HAP-1 (cell line): ENCODE results near the gene CEP295NL.
A peak's percentile ranks its signal among the peaks of the same experiment; 100 is the strongest.

Experiments used
- DNase-seq, 2 experiments: peaks; one replicate each; pipeline ENCODE4 v3.0.0-alpha.2; 2016 to 2020; ENCODE audit warnings: low spot score in 2 of 2
- H3K27me3 ChIP-seq: fragments of 250-450 bp; sonication (Bioruptor Pico); 2 replicates; pipeline ENCODE4 v1.5.1; 2020; ENCODE audit warnings: low read depth, mild to moderate bottlenecking, moderate library complexity
- H3K36me3 ChIP-seq: fragments of 250-450 bp; sonication (Bioruptor Pico); replicated peaks from 2 replicates; pipeline ENCODE4 v1.5.1; 2020; ENCODE audit warnings: mild to moderate bottlenecking
- H3K4me1 ChIP-seq: fragments of 250-450 bp; sonication (Bioruptor Pico); 2 replicates; pipeline ENCODE4 v1.5.1; 2020; ENCODE audit warnings: mild to moderate bottlenecking
- H3K4me3 ChIP-seq: fragments of 250-450 bp; sonication (Bioruptor Pico); 2 replicates; pipeline ENCODE4 v1.5.1; 2020; ENCODE audit warnings: mild to moderate bottlenecking, moderate library complexity
- H3K9me3 ChIP-seq: fragments of 250-450 bp; sonication (Bioruptor Pico); 2 replicates; pipeline ENCODE4 v1.5.1; 2020; ENCODE audit warnings: mild to moderate bottlenecking, moderate library complexity
- in situ Hi-C: fragments of 300-500 bp; cut with MboI; formaldehyde crosslinking; loops from 3 replicates; pipeline ENCODE4 v1.14.3; 2020; ENCODE audit warnings: low sequenced_read_pairs, inconsistent platforms, mixed read lengths

The CEP295NL gene

DNA sequence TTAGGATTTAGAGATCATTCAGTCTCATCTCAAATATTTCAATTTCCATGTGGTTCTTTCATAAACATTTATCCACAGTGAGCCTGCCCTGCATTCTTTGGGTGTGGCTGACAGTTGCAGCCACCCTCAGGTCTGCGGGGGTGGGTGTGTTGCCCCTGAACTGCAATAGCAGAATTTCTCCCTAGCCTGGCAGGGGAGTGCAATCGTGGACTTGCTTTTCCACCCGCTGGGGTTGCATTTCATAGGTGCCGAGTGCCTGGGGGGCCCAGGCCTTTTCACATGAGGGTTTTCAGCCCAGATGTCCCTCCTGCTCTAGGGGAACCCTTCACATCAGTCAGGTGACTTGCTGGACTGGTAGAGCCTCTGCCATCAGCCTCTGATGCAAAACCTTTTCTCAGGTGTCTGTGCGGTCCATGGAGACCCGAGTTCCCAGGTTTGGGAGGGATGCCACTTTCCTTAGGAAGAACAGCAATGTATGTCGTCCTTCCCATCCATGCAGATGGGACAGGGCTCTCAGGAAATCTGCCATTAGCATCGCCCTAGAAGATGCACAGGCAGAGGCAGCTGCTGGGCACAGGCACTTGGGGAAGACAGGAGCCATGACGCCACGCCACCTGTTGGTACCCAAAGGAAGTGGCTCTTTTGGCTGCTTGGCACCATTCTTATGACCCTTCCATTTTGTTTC, 60.0 kb downstream of the CEP295NL start:
- Histone ChIP-seq H3K36me3 (peaks cover 4% of the 10 kb centered on the region), H3K4me3 (no peak overlapping the region), H3K4me1 (peaks cover 8% of the 10 kb centered on the region), H3K9me3 (no peaks in the 10 kb centered on the region), H3K27me3 (no peaks in the 10 kb centered on the region)
- DNase-seq: peak; percentile 28 to 64
- in situ Hi-C loops: no loop called here

DNA sequence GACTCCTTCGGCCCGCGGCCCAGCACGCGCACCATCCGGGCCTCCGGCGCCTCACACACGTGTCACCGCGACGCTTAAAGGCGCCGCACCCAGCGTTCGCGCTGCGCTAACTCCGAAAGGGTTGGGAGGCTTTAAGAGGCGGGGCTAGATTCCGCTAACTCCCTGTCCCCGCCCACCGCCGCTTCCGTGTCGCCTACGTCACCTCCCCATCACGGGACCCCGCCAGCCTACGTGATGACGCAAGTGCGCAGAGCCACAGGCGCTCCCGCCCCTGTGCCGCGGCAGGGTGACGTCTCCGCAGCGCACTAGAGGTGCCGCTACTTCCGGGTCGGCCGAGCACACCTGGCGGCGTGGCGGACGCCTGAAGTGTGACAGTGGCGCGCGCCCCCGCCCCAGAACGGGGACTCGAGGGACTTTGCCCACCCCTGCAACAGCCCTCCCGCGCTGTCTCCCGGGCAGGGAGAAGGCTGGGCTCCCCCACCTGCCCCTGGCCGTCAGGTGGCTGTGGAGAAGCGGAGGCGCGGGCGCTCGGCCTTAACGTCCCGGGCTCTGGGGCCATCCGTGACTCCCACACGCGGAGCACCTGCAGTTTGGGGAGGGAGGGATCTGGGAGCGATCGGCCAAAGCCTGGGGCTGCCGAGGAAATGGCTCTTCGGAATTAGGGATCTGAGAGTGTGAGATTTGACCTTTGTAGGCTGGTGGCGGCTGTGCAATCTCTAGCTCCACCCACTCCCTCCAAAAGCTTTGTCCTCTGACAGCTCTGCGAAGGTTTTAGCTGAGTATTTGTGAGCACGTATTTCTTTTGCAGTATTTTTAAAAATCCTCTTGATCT, 62.0 kb downstream of the CEP295NL start, which contains the start of gene USP36:
USP36 (minus strand) TSS at position 35 of the 832 bp plus-strand sequence. CDS start 4,451 bp downstream, outside the sequence.
- H3K27me3 ChIP-seq: no peaks in the 10 kb centered on the region
- H3K36me3 ChIP-seq: peaks cover 25% of the 10 kb centered on the region
- in situ Hi-C loops: no loop called here
- peaks cover 8% of the 10 kb centered on the region for H3K4me1 ChIP-seq
- DNase-seq: peak; percentile 96 to 99
- peak within 1 kb of the TSS; percentile 78 for H3K4me3 ChIP-seq
- H3K9me3 ChIP-seq: no peaks in the 10 kb centered on the region
